ENCODE measurements around the gene AHCY. TPM values are rescaled to one million over a fixed set of nuclear protein-coding genes. Genes with fewer than 3 reads are reported as not detected.
"Not testable (repeated sequence)": the region's sequence is repeated elsewhere in the genome, so short reads cannot be mapped to it uniquely, and the experiment has no call there.

AHCY gene
- polyA plus RNA-seq, 4 donors, result 183 to 195 (median 186) TPM

- no peak for DNase-seq (ENCODE audit: low read depth in 4 of 4, low spot score in 2 of 4)
Observed at GRCh38 chr20:34300256-34300806, 2.8 kb downstream of the AHCY start.

DNA sequence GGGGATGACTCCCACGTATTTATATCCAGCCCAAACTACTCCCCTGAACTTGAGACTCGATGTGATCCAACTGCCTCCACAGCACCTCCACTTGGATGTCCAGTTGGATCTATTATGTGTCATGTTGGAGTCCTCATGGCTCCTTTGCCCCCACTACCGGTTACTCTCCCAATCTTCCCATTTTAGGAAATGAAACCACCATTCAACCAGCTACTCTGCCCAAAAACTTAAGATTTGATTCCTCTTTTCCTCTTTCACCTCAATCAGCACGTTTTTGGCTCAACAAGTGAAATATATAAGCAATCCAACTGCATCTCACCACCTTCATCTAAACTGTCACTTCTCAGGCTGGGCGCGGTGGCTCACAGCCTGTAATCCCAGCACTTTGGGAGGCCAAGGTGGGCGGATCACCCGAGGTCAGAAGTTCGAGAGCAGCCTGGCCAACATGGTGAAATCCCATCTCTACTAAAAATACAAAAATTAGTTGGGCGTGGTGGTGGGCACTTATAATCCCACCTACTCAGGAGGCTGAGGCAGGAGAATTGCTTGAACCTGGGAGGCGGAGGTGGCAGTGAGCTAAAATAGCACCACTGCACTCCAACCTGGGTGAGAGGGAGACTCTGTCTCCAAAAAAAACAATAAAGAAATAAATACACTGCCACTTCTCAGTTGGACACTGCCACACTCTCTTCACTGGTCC is 3.4 kb downstream of the AHCY start:
- no peak for DNase-seq (ENCODE audit: low read depth in 4 of 4, low spot score in 2 of 4)

- not testable (repeated sequence) for DNase-seq (ENCODE audit: low read depth in 4 of 4, low spot score in 2 of 4)
Observed at GRCh38 chr20:34298294-34298784, 4.8 kb downstream of the AHCY start.

GRCh38 chr20:34296468-34296867 is 6.7 kb downstream of the AHCY start:
- DNase-seq (ENCODE audit: low read depth in 4 of 4, low spot score in 2 of 4), result no peak

GRCh38 chr20:34295284-34295683 is 7.9 kb downstream of the AHCY start:
- no peak for DNase-seq (ENCODE audit: low read depth in 4 of 4, low spot score in 2 of 4)

DNA sequence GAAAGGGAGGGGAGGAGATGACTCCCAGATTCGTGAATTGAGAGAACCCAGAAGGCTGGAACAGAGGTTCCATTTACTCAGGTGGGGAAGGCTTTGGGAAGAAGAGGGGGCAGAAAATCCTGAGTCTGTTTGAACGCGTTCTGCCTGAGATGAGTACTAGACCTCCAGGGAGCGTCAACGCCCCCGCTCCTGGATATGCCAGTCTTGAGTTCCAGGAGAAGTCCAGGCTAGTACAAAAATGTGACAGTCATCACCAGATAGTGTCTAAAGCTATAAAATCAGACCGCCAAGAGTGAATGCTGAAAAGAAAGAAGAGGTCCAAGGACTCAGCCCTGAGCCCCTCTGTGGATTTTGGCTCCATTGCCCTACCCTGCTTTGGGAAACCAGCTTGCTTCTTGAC is 8.6 kb downstream of the AHCY start:
- DNase-seq (ENCODE audit: low read depth in 4 of 4, low spot score in 2 of 4), result no peak

- no peak for DNase-seq (ENCODE audit: low read depth in 4 of 4, low spot score in 2 of 4)
Observed at GRCh38 chr20:34293589-34293988, 9.6 kb downstream of the AHCY start.

DNA sequence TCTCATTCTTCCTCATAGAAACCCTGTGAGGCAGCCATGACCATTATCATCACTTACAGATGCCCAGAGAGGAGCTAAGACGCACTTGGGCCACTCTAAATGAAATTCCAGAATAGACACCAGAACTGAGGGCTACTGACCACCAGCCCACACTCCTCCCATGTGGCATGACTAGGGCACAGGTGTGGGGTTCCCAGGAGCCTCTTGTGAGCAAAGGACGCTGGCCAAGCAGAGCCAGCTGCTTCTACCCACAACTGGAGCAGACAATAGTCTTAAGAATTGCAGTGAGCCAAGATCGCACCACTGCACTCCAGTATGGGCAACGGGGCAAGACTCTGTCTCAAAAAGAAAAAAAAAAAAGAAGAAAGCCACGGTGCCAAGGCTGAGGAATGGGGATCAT is 10.0 kb downstream of the AHCY start:
- no peak for DNase-seq (ENCODE audit: low read depth in 4 of 4, low spot score in 2 of 4)

DNA sequence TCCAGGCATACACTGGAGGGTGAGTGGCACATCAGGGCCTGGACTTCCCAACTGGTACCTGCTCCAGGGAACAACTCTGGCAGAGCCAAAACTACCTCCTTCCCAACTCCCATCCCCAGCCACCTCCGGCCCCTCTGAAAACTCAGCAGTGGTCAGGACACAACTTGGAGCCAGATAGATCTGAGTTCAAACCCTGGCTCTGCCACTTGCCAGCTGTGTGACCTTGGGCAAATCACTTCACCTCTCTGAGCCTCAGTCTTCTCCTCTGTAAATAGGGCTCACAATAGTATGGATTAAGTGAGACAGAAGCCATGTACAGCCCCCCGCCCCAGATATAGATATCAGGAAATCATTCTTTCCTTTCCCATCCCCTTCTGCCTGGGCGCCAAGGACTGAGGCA is 10.7 kb downstream of the AHCY start:
- no peak for DNase-seq (ENCODE audit: low read depth in 4 of 4, low spot score in 2 of 4)

- DNase-seq (ENCODE audit: low read depth in 4 of 4, low spot score in 2 of 4), result no peak
Observed at GRCh38 chr20:34290471-34290870, 12.7 kb downstream of the AHCY start.

DNA sequence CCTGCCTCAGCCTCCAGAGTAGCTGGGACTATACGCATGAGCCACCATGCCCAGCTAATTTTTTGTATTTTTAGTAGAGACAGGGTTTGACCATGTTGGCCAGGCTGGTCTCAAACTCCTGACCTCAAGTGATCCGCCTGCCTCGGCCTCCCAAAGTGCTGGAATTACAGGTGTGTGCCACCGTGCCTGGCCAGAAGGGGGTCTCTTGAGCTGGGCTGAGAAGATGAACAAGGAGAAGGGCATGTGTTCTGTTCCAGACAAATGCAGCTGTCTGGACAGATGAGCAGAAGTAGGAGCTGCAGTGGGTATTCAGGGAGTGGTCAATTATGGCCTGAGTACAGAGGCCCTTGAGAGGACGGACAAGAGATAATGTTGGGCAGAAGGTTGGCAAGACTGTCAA is 15.7 kb downstream of the AHCY start:
- DNase-seq (ENCODE audit: low read depth in 4 of 4, low spot score in 2 of 4), result not testable (repeated sequence)

GRCh38 chr20:34285450-34285849 is 17.7 kb downstream of the AHCY start:
- DNase-seq (ENCODE audit: low read depth in 4 of 4, low spot score in 2 of 4), result no peak

DNA sequence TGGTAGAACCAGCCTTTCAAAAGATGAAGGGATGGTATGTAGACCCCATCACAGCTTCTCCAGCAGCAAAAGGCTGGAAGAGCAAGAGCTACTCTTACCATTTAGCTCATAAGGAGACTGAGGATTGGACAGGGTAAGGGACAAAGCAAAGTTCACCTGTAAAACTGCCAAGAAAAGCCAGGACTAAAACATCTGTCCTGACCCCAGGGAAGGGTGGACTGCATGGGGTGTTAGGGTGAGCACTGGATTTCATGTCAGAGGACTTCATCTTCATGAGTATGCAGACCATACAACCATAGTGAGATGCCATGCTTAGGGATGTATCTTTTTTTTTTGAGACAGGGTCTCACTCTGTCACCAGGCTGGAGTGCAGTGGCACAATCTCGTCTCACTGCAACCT is 19.3 kb downstream of the AHCY start:
- no peak for DNase-seq (ENCODE audit: low read depth in 4 of 4, low spot score in 2 of 4)

GRCh38 chr20:34282041-34282440 is 21.1 kb downstream of the AHCY start:
- no peak for DNase-seq (ENCODE audit: low read depth in 4 of 4, low spot score in 2 of 4)

DNA sequence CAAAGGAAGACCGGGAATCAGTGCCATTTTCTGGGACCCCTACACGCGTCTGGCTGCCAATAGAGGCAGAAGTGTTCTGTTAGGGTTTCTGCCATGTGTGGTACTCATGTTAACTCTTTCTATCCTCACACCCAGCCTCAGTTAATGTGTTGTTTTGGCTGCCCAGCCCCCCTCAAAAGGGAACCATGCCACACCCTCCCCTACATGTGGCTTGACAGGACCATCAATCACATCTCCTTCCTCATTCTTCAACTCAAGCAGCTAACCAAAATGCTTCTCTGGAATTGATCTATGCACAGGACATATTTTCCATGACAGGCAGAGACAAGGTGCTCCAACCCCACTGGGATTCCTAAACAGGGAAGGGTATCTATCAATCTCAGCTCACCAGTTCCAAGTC is 22.0 kb downstream of the AHCY start:
- no peak for DNase-seq (ENCODE audit: low read depth in 4 of 4, low spot score in 2 of 4)

DNA sequence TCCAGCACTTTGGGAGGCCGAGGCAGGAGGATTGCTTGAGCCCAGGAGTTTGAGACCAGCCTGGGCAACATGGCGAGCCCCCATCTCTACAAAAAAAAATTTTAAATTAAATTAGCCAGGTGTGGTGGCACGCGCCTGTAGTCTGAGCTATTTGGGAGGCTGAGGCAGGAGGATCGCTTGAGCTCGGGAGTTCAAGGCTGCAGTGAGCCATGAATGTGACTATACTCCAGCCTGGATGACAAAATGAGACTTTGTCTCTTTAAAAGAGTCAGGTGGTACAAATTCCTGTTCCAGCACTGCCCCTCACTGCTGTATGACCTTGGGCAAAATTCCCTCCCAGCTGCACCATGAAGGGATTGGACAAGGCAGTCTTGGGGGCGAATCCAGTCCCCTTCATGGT is 28.5 kb downstream of the AHCY start:
- no peak for DNase-seq (ENCODE audit: low read depth in 4 of 4, low spot score in 2 of 4)

DNA sequence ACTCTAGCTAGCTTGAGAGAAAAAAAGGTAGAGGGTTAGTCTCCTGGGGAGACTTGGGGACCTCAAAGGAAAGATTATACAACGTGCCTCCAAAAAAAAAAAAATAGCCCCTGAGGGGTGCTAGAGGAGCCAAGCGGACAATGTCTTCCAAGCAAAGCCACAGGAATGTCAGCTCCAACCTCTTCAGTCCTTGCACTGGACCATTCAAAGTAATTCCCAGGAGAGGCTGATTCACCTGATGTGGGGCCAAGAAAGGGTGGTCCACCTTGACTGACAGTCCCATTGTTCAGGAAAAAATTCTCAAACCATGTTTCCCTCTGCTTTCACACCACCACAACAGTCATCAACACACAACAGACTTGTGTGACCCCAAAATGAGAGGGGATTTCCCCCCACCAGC is 31.2 kb downstream of the AHCY start:
- no peak for DNase-seq (ENCODE audit: low read depth in 4 of 4, low spot score in 2 of 4)

- DNase-seq (ENCODE audit: low read depth in 4 of 4, low spot score in 2 of 4), result no peak
Observed at GRCh38 chr20:34269996-34270627, 33.0 kb downstream of the AHCY start.

DNA sequence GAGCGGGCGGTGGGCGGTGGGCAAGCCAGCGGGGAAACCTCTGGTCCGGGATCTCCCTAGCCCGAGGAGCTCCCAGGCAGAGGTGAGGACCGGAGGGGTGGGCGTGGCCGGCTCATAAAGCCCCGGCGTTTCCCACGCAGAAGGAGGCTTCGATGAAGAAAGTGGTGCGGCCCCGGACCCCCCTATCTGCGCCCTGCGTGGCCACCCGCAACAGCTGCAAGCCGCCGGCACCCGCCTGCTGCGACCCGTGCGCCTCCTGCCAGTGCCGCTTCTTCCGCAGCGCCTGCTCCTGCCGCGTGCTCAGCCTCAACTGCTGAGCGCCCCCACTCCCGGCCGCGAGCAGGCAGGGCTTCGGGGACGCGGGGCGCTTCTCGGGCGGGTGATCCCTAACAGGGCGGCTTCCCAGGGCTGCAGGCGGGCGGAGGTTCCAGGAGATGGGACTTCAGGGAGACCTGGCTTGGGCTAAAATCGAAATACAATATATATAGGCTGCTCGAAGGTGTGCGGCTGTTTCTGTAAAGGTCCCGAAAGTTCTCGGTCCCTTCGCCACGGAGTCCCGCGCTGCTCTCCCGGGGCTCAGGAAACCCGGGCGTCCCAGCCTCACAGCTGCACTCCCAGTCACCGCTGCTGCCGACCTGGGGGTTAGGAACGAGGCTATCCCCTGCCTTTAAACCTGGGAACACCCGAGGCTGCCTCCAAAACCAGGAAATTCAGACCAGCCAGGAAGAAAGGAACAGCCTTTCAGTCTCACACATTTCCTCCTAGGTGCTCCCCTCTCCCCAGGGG is 34.1 kb downstream of the AHCY start:
- peak in 1 of 4 donors; percentile 28 for DNase-seq (ENCODE audit: low read depth in 4 of 4, low spot score in 2 of 4)

DNA sequence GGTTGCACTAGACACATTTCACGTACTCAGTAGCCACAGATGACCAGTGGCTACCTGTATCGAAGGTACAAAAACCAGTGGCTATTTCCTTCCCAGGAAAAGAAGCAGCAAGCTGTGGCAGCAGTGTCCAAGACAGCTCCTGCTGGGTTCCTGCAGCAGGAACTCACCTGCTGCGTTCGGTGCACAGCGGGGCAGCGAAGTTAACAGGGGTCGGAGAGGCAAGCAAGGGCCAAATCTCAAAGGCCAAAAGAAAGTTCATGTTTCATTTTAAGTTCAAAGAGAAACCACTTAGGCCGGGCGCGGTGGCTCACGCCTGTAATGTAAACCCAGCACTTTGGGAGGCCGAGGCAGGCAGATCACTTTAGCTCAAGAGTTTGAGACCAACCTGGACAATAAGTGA is 35.0 kb downstream of the AHCY start:
- DNase-seq (ENCODE audit: low read depth in 4 of 4, low spot score in 2 of 4), result no peak

DNA sequence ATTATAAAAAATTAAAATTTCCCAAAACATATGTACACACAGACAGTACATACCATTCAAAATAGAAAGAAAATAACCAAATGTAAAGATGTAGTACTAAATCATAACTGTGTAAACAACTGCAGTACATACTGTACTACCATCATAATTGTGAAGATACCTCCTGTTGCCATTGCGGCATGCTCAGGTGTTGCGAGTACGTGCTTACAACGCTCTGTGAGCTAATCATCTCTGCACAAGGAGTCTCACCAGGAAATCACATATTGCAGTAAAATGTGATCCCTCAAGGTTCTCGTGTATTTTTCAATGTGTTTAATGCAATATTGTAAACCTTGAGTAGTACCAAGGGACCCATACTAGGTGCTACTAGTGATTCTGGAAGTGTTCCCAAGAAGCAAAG is 39.0 kb downstream of the AHCY start:
- DNase-seq (ENCODE audit: low read depth in 4 of 4, low spot score in 2 of 4), result no peak
